ENCODE results near the gene CNPY1. TPM values are rescaled to one million over a fixed set of nuclear protein-coding genes. Genes with fewer than 3 reads are reported as not detected.
A peak's percentile ranks its signal among the peaks of the same experiment; 100 is the strongest.
"Not testable (repeated sequence)": the region's sequence is repeated elsewhere in the genome, so short reads cannot be mapped to it uniquely, and the experiment has no call there.

The CNPY1 gene
- total RNA-seq, 1 donor from 2014 or later, result not detected

DNA sequence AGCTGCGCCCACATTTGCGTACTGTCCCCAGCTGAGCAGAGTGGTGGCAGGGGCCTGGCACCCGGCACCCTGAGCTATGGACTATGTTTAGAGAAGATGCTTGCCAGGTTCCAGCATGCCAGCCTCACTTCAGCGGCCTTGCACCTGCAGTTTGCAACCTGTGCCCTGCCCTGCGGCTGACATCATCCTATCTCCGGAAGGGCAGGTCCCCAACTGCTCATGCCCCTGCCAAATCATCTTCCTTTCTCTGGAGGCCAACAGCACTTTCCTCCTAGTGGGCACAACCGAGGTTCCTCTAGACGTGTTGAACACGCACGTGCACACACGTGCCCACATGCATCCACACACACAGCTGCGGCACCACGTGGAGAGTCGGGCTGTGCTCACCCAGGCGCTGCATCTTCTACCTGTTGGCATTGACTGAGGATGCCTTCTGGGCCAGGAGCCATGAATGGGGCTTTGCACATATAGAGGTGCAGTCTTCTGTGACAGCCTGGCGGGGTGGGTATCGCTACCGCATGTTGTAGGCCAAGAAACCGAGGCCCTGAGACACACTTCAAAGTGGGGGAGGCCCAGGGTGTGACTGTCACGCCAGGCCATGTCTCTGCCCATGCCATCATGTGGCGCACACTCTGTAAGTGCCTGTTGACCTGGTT, 24.5 kb downstream of the CNPY1 start:
- ATAC-seq (peak; percentile 10), DNase-seq (ENCODE audit: missing footprints) (no peak)
- intact Hi-C loops (cut with DNase I), result loop anchor here (10.0 kb wide), 1 partner anchor 137 kb away; no protein-coding TSS in a partner anchor

DNA sequence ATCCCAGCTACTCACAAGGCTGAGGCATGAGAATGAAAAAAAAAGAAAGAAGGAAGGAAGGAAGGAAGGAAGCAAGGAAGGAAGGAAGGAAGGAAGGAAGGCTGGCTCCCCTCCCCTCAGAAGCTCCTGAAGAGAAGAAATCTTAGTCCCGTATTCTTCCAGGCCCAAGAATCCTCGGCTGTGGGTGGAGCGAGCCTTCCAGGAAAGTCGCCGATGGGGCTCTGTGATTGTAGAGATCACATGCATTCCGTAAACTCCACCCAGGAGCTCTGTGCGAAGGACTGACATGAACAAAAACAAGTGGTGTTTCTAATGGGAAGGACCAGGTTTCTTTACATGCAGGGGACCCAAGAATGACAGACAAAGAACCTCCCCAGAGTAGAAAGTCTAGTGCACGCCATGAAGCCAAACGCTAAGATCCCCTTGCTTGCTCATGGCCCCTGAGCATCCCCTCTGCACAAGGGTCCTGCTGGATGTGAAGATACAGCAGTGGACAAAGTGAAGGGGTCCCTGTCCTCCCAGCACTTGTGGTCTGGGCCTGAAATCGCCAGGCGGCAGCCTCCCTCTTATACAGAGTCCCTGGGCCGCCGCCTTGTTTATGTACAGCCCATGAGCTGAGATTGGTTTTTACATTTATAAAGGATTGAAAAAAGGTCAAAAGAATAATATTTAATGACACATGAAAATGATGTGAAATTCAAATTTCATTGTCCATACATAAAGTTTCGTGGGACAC, 25.2 kb downstream of the CNPY1 start:
- DNase-seq (ENCODE audit: missing footprints), result no peak
- intact Hi-C loops (cut with DNase I), result loop anchor here (10.0 kb wide), 1 partner anchor 136 kb away; no protein-coding TSS in a partner anchor

DNA sequence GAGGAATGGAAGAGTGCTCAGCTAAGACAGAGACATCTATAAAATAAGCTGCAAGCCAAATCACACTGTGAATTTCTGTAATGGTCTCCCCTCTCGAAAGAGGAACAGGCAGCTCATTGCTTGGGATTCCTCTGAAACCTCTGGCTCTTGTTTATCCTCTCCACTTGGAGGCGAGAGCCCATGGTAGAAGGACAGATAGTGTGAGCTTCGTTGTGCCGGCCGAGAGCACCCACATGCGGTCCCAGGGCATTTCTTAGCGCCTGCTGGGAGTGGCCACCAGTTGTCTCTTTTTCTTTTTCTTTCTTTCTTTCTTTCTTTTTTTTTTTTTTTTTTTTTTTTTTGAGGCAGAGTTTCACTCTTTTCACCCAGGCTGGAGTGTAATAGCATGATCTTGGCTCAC, 26.2 kb downstream of the CNPY1 start:
- DNase-seq (ENCODE audit: missing footprints) (no peak), ATAC-seq (no peak)
- intact Hi-C loops (cut with DNase I), result loop anchor here (10.0 kb wide), 1 partner anchor 135 kb away; no protein-coding TSS in a partner anchor

More for the DNA sequence above, 25.2 kb downstream of the CNPY1 start:
- ATAC-seq, result no peak

DNA sequence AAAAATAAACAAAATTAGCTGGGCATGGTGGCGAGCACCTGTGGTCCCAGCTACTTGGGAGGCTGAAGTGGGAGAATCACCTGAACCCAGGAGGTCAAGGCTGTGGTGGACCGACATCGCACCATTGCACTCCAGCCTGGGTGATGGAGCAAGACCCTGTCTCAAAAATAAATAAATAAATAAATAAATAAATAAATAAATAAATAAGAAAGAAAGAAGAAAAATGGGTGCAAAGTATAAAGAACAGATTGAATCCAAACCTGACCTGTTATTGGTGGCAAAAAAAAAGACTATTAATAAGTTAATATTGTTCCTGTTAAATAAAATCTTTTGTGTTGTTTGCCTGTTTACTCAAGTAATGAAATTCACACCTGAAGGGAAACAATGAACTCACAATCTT, 27.0 kb downstream of the CNPY1 start:
- intact Hi-C loops (cut with DNase I), result loop anchor here (10.0 kb wide), 1 partner anchor 65 kb away; the partner anchor contains the start of gene EN2
- not testable (repeated sequence) for DNase-seq (ENCODE audit: missing footprints); ATAC-seq

DNA sequence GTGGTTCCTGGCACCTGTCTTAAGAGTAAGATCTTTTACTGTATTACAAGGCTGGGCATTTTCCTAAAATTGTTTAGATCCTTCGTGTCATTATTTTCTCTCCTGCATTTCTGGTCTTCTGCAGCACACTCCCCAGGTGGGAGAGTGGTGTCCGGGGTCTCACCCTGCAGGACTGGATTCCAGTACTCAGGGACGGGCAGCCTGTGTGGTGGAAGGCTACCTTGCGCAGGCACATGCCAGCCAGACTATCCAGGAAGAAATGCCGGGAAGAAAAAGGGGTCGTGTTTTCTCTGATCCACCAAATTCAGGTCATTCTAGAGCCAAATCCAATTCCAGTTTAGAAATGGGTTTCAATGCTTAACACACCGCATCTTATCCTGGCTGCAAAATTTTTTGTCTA, 27.7 kb downstream of the CNPY1 start:
- ATAC-seq (no peak), DNase-seq (ENCODE audit: missing footprints) (no peak)

DNA sequence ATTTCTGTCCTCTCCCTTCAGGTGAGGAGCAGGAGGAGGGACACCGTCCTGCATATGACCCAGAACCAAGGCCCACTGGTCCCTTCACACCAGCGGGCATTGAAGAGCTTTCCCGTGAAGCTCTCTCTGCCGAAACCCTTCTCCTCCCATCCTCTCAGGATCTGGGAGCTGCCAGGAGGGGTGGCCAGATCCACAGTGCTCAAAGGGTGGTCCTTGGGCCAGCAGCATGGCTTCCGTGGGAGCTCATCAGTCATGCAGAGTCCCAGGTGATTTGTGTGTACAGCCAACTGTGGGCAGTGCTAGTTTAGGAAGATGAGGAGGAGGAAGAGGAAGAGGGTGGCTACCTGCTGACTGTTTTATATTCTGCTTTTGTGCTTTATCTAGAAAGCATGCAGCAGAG, 28.4 kb downstream of the CNPY1 start:
- ATAC-seq (no peak), DNase-seq (ENCODE audit: missing footprints) (no peak)
- intact Hi-C loops (cut with DNase I), result loop anchor here (10.0 kb wide), 1 partner anchor 63 kb away; the partner anchor contains the start of gene EN2

More for the DNA sequence above, 27.7 kb downstream of the CNPY1 start:
- intact Hi-C loops (cut with DNase I), result loop anchor here (10.0 kb wide), 1 partner anchor 64 kb away; the partner anchor contains the start of gene EN2

DNA sequence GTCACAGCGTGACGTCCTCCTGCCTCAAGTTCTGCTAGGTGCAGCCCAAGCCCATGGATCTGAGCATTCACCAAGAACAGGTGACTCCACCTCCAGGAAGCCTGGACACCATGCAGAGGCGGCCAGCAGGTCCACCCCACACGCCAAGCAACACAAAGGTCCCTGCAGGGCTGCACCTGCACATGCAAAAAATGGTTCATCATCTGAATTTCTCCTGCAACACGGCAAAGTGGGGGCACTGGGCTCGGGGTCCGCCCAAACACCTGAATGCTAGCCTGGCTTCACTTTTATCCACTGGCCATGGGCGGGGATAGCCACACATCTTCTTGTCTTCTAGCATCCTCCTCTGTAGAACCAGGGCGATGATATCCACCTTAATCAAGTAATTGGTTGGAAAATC, 28.9 kb downstream of the CNPY1 start:
- no peak for DNase-seq (ENCODE audit: missing footprints)
- ATAC-seq, result no peak
- intact Hi-C loops (cut with DNase I), result loop anchor here (10.0 kb wide), 1 partner anchor 63 kb away; the partner anchor contains the start of gene EN2

DNA sequence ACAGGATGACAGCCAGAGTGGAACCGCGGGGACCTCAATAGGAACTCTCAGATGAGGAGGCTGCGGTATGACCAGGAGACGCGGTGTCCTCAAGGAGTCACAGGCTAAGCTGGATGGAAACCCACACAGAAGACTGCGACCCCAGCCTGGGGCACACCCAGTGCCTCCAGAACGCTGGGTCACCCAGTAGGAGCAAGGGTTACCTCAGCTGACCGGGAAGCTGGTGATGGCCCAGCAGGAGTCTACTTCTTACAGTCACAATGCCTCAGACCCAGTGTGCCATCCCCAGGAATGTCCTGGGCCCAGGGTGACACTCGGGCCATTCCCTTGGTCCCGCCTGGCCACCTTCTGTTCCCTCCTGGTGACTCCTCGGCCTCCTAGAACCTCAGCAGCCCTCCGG, 29.9 kb downstream of the CNPY1 start:
- intact Hi-C loops (cut with DNase I), result loop anchor here (10.0 kb wide), 1 partner anchor 62 kb away; the partner anchor contains the start of gene EN2

DNA sequence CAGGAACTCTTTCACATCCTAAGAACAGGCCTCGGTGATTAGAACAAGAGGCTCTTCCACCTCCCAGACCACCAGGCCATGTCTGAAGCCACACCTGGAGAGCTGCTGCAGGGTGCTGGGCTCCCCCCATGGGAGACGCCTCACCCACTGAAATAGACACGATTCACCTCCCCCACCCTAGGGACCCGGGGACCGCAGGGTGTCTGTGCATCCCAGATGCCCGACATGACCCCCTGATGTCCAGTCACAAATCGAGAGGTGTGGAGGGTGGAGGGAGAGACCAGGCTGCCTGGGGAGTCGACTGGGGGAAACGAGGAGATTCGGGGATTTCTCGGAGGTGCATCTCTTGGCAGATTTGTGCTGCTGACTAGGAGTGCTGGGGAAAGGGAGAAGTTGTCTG, 31.0 kb downstream of the CNPY1 start:
- intact Hi-C loops (cut with DNase I), result loop anchor here (10.0 kb wide), 1 partner anchor 61 kb away; the partner anchor contains the start of gene EN2
- DNase-seq (ENCODE audit: missing footprints) (no peak), ATAC-seq (no peak)

More for the DNA sequence above, 29.9 kb downstream of the CNPY1 start:
- DNase-seq (ENCODE audit: missing footprints) (no peak), ATAC-seq (no peak)

DNA sequence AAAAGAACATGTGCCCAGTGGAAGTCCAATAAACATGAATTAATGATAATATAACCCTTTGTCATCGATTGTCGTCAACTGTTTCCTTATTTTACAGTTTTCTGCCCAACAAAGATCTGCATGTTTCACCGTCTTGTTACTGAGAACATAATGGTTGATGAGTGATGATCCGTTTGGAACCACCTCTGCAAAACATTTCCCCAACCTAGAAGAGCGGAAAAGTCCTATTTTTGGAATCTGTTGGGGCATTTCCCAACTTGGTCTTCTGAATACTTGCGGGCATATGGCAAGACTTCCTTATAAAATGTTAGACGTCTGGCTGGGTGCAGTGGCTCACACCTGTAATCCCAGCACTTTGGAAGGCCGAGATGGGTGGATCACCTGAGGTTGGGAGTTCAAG, 32.1 kb downstream of the CNPY1 start:
- intact Hi-C loops (cut with DNase I), result loop anchor here (10.0 kb wide), 1 partner anchor 59 kb away; the partner anchor contains the start of gene EN2

DNA sequence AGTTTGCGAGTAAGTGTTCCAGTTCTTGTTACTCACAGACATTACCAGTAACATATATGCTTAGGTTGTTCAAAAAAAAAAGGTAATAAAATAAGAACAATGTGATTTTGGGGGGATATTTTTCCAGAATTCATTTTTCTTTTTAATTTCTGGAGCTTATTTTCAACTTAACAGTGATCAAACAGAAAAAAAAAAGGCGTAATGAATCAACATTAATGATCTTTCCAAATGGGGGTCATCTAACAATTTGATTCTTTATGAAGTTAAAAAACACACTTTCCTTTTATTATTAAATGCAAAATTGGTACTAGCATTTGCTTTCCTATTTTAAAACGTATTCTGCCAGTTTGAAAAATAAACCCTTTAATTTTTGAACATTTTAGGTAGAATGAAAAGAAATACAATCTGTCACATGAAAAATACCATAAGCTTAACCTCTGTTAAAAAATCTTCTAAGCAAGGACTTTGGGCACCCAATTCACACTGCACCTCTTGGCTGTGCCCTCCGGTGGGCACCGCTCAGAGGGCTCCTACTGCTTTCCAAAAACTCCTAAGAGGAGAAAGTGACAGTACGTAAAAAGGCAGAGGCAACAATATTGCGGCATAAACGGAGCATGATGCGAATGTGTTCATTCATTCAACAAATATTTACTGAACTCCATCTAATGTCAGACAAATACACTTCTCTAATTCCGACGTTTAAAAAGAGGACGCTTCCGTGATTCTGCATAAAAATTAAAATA, 32.6 kb downstream of the CNPY1 start:
- ATAC-seq (no peak), DNase-seq (ENCODE audit: missing footprints) (no peak)
- intact Hi-C loops (cut with DNase I), result loop anchor here (10.0 kb wide), 1 partner anchor 59 kb away; the partner anchor contains the start of gene EN2

More for the DNA sequence above, 32.1 kb downstream of the CNPY1 start:
- ATAC-seq, result no peak
- no peak for DNase-seq (ENCODE audit: missing footprints)

DNA sequence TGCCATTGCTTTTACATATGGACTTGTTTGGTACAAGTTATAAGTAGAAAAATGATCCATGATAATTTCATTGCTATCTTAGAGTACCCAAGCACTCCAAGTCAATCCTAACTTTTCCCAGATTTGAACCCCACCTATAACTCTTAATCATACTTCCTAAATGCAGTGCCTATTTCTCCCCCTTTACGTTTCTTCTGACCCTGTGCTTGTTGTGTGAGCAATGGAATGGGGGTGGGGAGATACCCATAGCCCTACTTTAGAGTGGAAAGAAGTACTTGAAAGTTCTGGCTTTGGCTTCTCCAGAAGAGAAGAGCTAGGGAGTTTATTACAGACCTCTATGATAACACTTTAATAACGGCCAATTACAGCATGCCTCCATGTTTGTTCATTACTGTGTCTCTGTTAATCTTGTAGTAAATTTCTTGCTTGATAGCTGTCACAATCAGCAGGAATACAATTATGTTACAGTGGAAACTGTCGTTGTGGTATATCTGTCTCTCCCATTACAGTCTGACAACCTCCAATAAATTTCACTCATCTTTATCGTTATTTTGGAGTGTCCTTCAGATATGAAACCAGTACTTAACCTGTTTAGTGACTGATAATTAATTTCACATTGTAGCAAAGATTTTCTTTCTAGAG, 34.0 kb downstream of the CNPY1 start:
- ATAC-seq, result no peak
- intact Hi-C loops (cut with DNase I), result loop anchor here (10.0 kb wide), 1 partner anchor 58 kb away; the partner anchor contains the start of gene EN2

DNA sequence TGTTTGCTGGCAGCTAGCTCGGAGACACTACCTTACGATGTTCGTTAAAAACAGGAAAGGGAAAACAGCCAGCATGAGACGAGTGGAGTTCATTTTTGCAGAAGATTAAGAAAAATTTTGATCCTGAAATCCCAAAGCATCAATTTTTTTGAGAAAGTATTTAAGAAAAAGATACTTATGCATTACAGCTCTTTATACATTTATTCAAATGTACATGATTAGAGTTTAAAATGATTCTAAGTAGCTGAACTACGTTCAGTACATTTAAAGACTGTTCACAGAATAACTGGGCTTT, 34.7 kb downstream of the CNPY1 start:
- ATAC-seq (no peak), DNase-seq (ENCODE audit: missing footprints) (no peak)
- intact Hi-C loops (cut with DNase I), result loop anchor here (10.0 kb wide), 1 partner anchor 57 kb away; the partner anchor contains the start of gene EN2

More for the DNA sequence above, 34.0 kb downstream of the CNPY1 start:
- no peak for DNase-seq (ENCODE audit: missing footprints)

DNA sequence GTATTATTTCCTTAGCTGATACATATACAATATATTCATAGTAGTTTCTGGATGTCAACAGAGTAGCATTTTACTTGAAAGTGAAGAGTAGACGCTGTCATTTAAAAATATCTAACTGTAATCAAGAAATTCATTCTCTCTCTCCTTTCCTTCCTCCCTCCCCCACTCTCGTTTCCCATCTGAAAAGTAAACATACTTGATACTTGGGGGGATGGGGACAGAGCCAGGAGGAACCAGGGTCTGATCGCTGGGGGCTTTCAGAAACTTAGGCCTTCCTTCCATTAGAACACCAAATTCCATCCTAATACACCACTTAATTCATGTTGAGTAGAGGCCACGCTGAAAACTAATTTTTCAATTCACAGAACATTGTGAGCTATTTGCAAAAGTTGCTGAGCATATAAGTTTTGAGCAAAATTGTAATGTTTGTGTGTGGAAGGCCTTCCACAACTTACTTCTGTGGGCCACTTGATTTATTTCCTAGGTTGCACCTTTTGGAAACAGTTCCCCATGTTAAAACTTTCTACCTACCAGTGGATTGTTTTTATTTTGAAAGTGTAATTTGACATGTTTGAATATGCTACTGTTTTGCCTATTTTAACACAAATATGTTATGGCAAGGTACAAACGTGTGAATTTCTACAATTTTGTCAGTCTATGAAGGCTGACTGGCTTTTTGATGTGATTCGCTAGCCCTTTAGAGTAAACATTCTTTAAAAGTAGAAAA, 35.2 kb downstream of the CNPY1 start:
- ATAC-seq (no peak), DNase-seq (ENCODE audit: missing footprints) (no peak)
- intact Hi-C loops (cut with DNase I), result loop anchor here (10.0 kb wide), 1 partner anchor 56 kb away; the partner anchor contains the start of gene EN2

DNA sequence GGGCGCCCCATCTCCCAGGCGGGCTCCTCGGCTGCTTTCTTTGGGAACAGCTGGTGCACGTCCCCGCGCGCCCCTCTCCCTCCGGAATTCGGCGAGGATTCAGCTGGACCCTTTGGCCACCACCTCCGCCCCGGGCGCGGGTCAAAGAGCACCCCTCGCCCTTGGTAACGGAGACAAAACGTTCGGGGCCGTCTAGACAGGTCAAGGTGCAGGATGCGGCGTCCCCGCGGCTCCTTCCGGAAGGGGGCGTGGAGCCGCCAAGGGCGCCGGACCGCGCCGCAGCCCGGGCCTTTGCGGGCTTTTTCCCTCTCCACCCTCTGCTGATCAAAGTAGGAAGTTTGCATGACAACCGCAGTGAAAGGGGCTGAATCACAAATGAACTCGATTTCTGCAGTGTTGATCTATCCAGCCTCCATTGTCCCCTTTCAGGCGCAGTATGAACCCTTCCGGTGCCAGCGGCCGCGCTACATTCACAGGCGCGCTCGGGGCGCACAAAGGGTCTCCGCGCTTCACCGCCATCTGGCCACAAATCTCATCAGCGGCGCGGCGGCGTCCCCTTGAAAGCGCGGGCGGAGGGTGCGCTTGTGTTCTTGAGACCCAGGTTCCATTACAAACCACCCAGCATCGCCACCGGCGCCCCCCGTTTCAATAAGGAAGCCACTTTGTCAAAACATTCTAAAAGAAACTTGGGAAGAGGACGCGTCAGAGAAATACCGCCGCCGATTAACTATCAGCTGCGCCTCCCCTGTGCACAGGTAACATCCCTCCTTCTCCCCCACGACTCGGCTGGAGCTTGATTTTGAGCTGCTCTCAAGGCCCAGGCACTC, 36.4 kb downstream of the CNPY1 start:
- intact Hi-C loops (cut with DNase I), result loop anchor here (10.0 kb wide), 1 partner anchor 55 kb away; the partner anchor contains the start of gene EN2
- DNase-seq (ENCODE audit: missing footprints), result no peak
- no peak for ATAC-seq

DNA sequence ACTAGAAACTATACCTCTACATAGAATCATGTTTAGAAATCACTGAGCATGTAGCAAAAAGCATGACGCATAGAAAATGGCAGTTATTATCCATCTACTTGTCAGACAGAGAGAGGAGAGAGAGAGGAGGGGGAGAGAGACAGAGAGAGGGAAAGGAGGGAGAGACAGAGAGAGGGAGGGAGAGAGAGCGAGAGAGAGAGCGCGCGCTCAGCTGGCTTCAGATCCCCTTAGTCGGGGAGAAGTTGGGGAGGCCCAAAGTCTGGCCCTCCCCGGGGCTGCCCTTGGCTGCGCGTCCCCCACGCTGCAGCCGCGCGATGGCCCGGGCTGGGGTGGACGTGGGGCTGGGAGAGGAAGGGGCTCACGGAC, 37.0 kb downstream of the CNPY1 start:
- intact Hi-C loops (cut with DNase I), result no loop called here
- DNase-seq (ENCODE audit: missing footprints), result no peak
- ATAC-seq, result no peak

All from Right ventricle myocardium inferior (tissue), 1 donor.